NCI-H128 (cell line): ENCODE data around the gene ZC3H18.
"Not testable (repeated sequence)": the region's sequence is repeated elsewhere in the genome, so short reads cannot be mapped to it uniquely, and the experiment has no call there.

Experiments used
- DNase-seq: peaks from one replicate; lab custom pipeline; 2025; ENCODE audit not compliant: unreplicated experiment; lab: John Stamatoyannopoulos, UW

ZC3H18 gene

DNA sequence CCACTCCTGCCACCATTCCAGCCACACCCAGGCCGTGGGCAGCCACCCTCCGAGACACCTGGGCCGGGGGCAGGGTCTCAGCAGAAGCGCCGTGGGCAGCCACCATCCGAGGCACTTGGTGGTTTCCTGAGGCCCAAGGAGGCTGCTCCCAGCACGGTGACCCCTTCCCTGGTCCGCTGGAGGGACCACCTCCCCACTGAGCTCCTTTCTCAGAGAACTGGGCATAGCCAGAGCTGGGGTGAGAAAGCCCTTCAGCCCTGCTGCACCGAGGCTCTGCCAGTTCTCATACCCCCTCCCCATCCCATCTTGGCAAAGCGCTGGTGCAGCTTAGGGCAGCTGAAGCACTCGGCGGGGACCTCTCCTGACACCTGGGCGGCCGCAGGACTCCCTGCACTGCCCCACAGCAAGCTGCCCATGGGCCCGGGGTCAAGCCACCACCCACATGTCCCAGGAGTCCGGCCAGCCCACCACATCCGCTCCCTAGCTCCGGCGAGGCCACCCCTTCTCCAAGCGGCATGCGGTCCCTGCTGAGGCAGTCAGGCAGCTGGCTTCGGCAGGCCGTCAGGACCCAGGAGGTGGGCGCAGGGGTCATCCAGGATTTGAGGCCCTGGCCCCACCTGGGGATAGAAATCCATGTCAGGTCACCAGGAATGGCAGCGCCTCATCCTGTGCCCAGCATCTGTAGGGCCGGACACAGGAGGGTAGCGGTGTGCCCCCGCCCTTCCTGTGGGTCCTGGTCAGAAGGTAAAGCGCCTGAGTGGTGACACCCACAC lies 82.0 kb downstream of the ZC3H18 start:
- no peak for DNase-seq

DNA sequence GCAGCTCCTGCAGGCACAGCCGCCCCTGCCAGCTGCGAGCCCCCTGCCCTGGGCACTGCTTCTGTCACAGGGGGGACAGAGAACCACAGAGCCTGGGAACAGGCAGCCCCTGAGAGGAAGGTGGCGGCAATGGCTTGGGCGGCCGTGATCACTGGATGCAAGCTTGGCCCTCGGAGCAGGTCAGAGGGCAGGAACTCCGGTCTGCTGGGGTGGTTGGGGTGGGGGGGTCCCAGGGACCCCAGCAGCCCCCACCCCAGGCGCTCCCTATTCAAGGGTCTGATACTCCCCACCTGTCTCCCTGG lies 82.5 kb downstream of the ZC3H18 start:
- no peak for DNase-seq

DNA sequence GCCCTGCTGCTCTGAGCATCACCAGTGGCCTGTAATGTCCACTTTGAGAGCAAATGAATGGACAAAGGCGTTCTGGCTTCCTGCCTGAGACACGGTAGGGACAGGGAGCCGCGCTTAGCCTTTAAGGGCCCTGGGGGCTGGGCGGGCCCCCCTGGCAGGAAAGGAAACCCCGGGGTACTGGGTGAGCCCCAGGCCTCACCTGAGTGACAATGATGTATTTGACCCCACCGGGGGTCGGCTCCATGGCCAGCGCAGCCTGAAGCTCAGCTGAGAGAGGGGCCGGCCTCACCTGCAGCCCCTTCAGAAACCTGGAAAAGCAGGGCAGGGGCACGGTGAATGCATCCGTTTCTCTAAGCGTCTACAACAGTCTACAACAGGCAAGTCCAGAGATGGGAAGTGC lies 82.9 kb downstream of the ZC3H18 start:
- DNase-seq: no peak

- DNase-seq: no peak
Observed at GRCh38 chr16:88653596-88654362, 83.6 kb downstream of the ZC3H18 start.

DNA sequence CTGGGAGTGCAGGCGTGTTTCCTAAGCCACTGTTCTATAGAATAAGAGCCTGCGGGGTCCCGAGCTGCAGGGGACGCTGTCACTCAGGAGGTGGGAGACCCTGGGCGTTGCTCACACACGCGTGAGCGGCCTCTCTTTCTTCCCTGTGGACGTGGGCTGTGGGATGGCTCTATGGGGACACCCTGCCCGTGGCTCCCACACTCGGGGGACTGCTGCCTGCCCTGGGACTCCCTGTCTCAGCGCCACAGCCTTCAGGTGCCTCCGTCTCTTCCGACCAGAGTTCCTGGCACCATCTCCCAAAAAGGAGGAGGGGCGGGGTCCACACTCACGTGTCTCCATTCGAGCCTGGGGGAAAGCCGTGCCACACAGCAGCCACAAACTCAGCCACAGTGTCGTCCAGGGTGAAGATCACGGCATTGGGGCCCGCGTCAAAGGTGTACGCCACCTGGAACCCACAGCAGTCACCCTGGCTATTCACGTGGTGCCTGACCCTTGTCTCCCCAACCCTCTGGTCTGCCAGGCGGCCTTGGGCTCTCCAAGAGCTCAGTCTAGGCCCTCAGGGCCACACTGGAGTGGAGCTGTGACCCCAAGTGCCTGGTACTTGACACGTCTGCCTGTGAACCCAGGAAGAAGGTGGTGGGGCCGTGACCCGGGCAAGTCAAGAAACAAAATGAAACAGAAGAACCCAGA lies 84.3 kb downstream of the ZC3H18 start:
- no peak for DNase-seq

DNA sequence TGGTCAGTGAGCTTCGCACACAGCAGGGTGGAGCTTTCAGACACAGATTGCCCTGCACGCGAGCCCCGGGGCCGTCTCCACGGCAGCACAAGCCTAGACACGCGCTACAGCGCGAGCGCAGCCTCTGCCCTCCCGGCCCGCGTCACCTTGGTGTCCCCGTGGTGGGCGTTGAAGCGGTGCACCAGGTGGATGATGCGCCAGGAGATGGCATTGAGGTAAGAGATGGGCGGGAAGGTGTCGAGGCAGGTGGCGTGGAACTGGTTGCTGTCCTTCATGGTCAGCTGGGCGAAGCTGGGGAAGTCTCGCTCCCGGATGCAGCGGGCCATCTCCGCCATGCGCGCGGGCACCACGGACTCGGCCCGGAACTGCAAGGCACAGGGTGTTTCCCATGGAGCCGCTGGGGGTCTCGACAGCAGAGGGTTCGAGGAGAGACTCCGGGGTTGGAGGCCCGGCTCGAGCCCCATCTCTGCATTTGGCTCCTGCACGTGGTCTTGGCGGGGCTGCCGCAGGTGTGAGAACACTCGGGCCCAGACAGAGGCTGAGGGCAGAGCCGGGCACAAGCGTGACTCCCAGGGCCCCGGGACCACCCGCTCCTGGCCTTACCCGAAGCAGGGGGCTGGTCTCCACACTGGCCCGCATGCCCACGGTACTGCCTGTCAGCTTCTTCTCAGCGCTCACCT lies 85.0 kb downstream of the ZC3H18 start:
- DNase-seq: no peak

- DNase-seq: no peak
Observed at GRCh38 chr16:88655733-88656281, 85.6 kb downstream of the ZC3H18 start.

- DNase-seq: no peak
Observed at GRCh38 chr16:88656291-88656980, 86.2 kb downstream of the ZC3H18 start.

GRCh38 chr16:88657371-88657770 lies 87.2 kb downstream of the ZC3H18 start:
- no peak for DNase-seq

DNA sequence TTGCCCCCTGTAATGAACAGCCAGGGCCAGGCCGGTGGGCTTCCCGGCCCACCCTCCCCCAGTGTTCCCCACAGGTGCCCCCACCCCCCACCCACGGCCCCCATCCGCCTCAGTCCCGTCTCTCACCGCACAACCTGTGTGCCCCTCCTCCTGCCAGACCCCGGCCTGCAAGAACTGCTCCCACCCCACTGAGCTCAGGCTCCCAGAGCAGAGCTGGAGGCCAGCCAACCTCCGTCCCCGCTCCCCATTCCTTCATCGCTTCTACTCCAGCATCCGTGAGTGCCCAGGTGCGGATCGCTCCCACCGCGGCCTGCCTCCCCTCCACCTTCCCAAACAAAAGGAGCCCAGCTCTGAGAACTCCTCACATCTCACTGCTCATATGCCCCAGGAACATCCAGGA lies 88.5 kb downstream of the ZC3H18 start:
- DNase-seq: no peak

DNA sequence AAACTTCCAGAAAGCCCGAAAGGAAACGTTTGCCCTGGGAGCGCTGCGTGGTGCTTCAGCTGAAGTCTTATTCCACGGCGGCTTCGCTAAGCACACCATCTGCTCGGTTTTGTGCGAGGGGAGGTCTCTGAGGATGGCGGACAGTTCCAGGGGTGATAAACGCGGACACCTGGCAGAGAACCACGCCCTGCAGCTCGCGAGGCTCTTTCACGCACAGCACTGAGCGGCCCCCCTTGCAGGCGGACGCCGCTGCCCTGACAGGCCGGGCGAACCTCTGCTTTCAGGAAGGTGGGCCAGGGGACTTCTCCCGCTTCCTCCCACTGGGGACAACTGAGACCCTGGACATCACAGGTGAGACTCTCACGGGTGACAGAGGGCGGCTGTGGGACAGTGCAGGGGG lies 89.0 kb downstream of the ZC3H18 start:
- DNase-seq: no peak

DNA sequence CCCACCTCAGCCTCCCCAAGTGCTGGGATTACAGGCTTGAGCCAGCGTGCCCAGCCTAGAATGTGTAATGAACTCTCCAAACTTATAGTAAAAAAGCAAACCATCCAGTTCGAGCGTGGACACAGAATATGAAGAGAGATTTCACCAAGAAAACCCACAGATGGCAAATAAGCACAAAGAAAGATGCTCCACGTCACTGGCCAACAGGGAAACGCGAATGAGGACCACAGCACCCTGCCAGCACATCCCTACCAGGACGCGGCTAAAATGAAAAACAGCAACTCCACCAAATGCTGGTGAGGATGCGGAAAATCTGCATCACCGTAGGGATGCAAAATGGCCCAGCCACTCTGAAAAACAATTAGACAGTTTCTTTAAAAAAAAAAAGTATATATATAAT lies 91.3 kb downstream of the ZC3H18 start:
- no peak for DNase-seq

- DNase-seq: no peak
Observed at GRCh38 chr16:88662222-88662842, 92.1 kb downstream of the ZC3H18 start.

DNA sequence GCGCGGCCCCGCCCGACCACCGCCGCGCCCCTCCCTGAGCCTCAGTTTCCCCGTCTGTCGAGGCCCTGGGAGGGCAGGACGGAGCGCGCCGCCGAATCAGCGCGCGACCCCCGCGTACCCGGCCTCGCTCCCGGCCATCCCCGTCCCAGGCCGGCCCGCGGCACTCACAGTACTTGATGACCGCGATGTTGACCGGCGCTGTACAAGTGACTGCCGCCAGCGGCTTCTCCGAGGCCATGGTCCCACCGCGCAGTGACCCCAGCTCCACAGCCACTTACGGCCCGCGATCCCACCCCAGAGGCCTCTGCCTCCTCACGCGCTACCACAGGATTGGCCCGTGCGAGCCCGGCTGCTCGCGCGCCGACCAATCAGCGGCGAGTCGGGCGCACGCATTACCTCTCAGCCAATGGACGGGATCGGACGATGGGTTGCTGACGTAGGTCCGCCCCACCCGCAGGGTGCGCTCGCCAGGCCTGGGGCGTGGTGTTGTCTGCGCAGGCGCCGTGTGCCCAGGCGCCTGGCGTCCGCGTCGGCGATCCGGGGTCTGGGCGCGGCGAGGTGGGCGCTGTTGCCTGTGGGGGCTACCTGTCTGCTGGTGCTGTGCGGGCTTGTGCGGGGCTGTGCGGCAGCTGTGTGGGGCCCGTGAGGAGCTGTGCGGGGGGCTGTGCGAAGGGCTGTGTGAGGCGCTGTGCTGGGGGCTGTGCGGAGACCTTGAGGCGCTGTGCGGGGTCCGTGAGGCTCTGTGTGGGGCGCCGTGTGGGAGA lies 92.8 kb downstream of the ZC3H18 start, which contains the start of gene MVD:
Gene MVD (minus strand): TSS at position 249 of the 764 bp plus-strand sequence. CDS start 11 bp downstream, at position 238.
- DNase-seq: peak; percentile 89

GRCh38 chr16:88665148-88665547 lies 94.9 kb downstream of the ZC3H18 start:
- no peak for DNase-seq

DNA sequence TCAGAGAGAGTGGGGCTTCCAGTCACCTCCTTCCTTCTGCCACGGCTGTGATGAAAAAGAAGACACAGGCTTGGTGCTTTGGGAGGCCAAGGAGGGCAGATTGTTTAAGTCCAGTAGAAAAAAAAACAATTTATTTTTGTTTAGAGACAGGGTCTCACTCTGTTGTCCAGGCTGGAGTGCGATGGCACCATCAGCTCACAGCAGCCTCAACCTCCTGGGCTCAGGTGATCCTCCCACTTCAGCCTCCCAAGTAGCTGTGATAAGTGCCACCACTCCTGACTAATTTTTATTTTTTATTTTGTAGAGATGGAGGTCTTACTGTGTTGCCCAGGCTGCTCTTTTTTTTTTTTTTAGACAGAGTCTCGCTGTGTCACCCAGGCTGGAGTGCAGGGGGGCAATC lies 95.4 kb downstream of the ZC3H18 start:
- DNase-seq: no peak

- DNase-seq: no peak
Observed at GRCh38 chr16:88667461-88667860, 97.3 kb downstream of the ZC3H18 start.

GRCh38 chr16:88669493-88669892 lies 99.3 kb downstream of the ZC3H18 start:
- not testable (repeated sequence) for DNase-seq

DNA sequence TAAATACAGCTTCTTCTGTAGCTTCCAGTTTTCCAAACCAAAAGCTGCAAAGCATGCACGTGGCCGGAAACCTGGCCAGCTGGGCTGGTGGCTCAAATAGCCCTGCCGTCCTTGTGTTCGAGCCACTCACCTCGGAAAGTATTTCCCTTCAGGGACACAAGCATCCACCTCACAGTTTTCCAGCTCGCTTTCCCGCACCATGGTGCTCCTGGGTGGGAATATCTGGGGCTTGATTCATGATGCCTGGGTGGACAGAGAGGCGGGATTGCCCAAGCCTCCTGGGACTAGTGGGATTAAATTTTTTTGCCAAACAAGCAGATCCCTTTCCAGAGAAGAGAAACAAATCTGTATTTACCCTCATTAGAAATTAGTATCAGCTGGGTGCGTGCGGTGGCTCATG lies 99.8 kb downstream of the ZC3H18 start:
- no peak for DNase-seq
